IgD-negative memory B cell (primary cell): ENCODE data around the gene DSTN. TPM values are rescaled to one million over a fixed set of nuclear protein-coding genes. Genes with fewer than 3 reads are reported as not detected.

Experiments
- H3K27ac Mint-ChIP-seq, 3 donors: one replicate each; pipeline ENCODE4 v1.8.0; 2020 to 2022; ENCODE audit warnings: mild to moderate bottlenecking in 3 of 3, mixed read lengths in 3 of 3, moderate library complexity in 1 of 3
- H3K27me3 Mint-ChIP-seq: one replicate; pipeline ENCODE4 v1.8.0; 2021; ENCODE audit warnings: mixed read lengths
- H3K36me3 Mint-ChIP-seq: one replicate; pipeline ENCODE4 v1.8.0; 2020; ENCODE audit warnings: mild to moderate bottlenecking, mixed read lengths
- H3K4me1 Mint-ChIP-seq, 3 donors: one replicate each; pipeline ENCODE4 v1.8.0; 2020 to 2022; ENCODE audit warnings: mixed read lengths in 3 of 3, mild to moderate bottlenecking in 1 of 3
- H3K4me3 Mint-ChIP-seq, 4 donors: one replicate each; pipeline ENCODE4 v1.8.0; 2020 to 2022; ENCODE audit warnings: mild to moderate bottlenecking in 4 of 4, mixed read lengths in 4 of 4, moderate library complexity in 3 of 4
- H3K9me3 Mint-ChIP-seq, 3 donors: one replicate each; pipeline ENCODE4 v1.8.0; 2020 to 2021; ENCODE audit warnings: mixed read lengths in 3 of 3, mild to moderate bottlenecking in 1 of 3
- polyA plus RNA-seq: library from polyadenylated mRNA; unstranded; fragments of 300-500 nt; fragmentation: Illumina TruSeq; gene quantifications from one replicate; pipeline ENCODE4 v1.2.3, GENCODE V29; 2021

The DSTN gene
- polyA plus RNA-seq, 1 donor from 2014 or later = 32.1 TPM

GRCh38 chr20:17538517-17539170 is 31.2 kb upstream of the DSTN start:
- H3K27me3 Mint-ChIP-seq = peaks cover 18% of the 10 kb centered on the region
- peaks cover 0 to 1% (median 0%) of the 10 kb centered on the region in 3 donors for H3K4me1 Mint-ChIP-seq
- no peak overlapping the region for H3K27ac Mint-ChIP-seq
- H3K9me3 Mint-ChIP-seq = no peaks in the 10 kb centered on the region
- H3K4me3 Mint-ChIP-seq = no peak overlapping the region
- no peaks in the 10 kb centered on the region for H3K36me3 Mint-ChIP-seq

- Mint-ChIP-seq H3K9me3 (no peaks in the 10 kb centered on the region), H3K27me3 (peaks cover 18% of the 10 kb centered on the region), H3K36me3 (no peaks in the 10 kb centered on the region), H3K4me1 (peaks cover 0 to 1% (median 0%) of the 10 kb centered on the region in 3 donors), H3K27ac (no peak overlapping the region), H3K4me3 (no peak overlapping the region)
Measured at GRCh38 chr20:17541596-17541995, 28.3 kb upstream of the DSTN start.

- H3K9me3 Mint-ChIP-seq = no peaks in the 10 kb centered on the region
- H3K36me3 Mint-ChIP-seq = no peaks in the 10 kb centered on the region
- peaks cover 0 to 1% (median 0%) of the 10 kb centered on the region in 3 donors for H3K4me1 Mint-ChIP-seq
- no peak overlapping the region for H3K4me3 Mint-ChIP-seq
- H3K27me3 Mint-ChIP-seq = peaks cover 18% of the 10 kb centered on the region
- no peak overlapping the region for H3K27ac Mint-ChIP-seq
Measured at GRCh38 chr20:17541996-17542395, 27.9 kb upstream of the DSTN start.

- Mint-ChIP-seq H3K4me1 (peaks cover 0 to 1% (median 0%) of the 10 kb centered on the region in 3 donors), H3K9me3 (no peaks in the 10 kb centered on the region), H3K27me3 (peaks cover 18% of the 10 kb centered on the region), H3K36me3 (no peaks in the 10 kb centered on the region), H3K27ac (no peak overlapping the region), H3K4me3 (no peak overlapping the region)
Measured at GRCh38 chr20:17542481-17542880, 27.4 kb upstream of the DSTN start.

GRCh38 chr20:17542993-17543412 is 26.9 kb upstream of the DSTN start:
- H3K27me3 Mint-ChIP-seq = peaks cover 14% of the 10 kb centered on the region
- H3K27ac Mint-ChIP-seq = no peak overlapping the region
- H3K4me1 Mint-ChIP-seq = peaks cover 0 to 1% (median 0%) of the 10 kb centered on the region in 3 donors
- no peak overlapping the region for H3K4me3 Mint-ChIP-seq
- no peaks in the 10 kb centered on the region for H3K36me3 Mint-ChIP-seq
- H3K9me3 Mint-ChIP-seq = no peaks in the 10 kb centered on the region

DNA sequence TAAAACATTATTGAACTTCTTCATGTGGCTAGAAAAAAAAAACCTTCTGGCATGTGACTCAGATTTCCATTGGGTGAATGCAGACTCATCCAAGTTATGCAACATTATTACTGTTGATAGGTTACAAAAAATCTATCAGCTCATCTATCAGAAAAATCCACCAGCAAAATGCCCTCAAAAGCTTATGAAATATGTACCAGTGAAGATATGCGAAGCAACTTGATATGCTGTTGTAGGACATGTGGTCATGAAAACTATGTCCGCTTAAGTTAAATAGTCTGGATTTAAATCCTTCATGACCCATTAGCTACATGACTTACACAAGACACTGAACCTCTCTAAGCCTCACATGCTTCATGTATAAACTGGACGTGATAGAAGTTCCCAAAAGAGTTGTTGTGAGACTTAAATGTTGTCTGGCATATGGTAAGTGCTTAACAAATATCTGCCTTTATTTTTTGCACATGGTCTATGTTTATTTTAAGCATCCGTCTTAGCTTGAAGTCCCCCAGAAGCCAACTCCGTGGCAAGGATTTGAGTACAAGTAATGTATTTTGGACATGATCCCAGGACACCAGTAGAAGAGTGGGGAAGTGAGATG is 26.2 kb upstream of the DSTN start:
- no peaks in the 10 kb centered on the region for H3K36me3 Mint-ChIP-seq
- H3K27me3 Mint-ChIP-seq = peaks cover 14% of the 10 kb centered on the region
- H3K9me3 Mint-ChIP-seq = no peaks in the 10 kb centered on the region
- no peak overlapping the region for H3K4me3 Mint-ChIP-seq
- no peak overlapping the region for H3K27ac Mint-ChIP-seq
- H3K4me1 Mint-ChIP-seq = no peaks in the 10 kb centered on the region

DNA sequence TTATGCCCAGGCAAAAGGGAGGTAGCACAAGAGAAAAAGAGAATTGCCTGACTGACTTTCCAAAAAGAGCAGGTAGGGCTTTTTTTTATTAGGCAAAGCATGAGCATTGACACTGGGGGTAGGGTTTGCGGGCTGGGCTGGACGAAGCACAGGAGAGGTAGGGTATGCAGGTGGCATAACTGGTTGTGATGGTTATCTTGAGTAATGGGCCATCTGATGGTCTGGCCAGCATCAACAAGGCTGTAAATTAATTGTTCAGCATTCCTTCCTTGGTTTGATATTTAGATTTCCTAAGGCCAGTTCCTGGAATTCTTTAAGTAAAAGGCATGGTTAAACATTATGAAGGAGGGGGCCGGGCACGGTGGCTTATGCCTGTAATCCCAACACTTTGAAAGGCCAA is 24.7 kb upstream of the DSTN start:
- Mint-ChIP-seq H3K4me1 (no peaks in the 10 kb centered on the region), H3K36me3 (no peaks in the 10 kb centered on the region), H3K4me3 (no peak overlapping the region), H3K9me3 (no peaks in the 10 kb centered on the region), H3K27ac (no peak overlapping the region), H3K27me3 (peaks cover 12% of the 10 kb centered on the region)

DNA sequence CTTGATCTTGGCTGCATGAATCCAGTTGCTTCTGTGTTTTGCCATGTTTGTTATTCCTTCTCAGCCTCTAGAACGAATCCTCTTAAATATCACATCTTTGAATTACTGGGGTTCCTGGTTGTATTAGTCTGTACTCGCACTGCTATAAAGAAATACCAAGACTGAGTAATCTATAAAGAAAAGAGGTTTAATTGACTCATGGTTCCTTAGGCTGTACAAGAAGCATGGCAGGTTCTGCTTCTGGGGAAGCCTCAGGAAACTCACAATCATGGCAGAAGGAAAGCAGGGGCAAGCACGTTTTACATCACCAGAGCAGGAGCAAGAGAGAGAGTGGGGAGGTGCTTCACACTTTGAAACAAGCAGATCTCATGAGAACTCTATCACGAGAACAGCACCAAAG is 20.7 kb upstream of the DSTN start:
- H3K9me3 Mint-ChIP-seq = no peaks in the 10 kb centered on the region
- H3K27me3 Mint-ChIP-seq = no peaks in the 10 kb centered on the region
- no peaks in the 10 kb centered on the region for H3K36me3 Mint-ChIP-seq
- H3K4me1 Mint-ChIP-seq = no peaks in the 10 kb centered on the region
- H3K4me3 Mint-ChIP-seq = no peak overlapping the region
- no peak overlapping the region for H3K27ac Mint-ChIP-seq

- H3K27ac Mint-ChIP-seq = no peak overlapping the region
- no peaks in the 10 kb centered on the region for H3K9me3 Mint-ChIP-seq
- H3K4me1 Mint-ChIP-seq = no peaks in the 10 kb centered on the region
- H3K4me3 Mint-ChIP-seq = no peak overlapping the region
- peaks cover 5% of the 10 kb centered on the region for H3K27me3 Mint-ChIP-seq
- H3K36me3 Mint-ChIP-seq = no peaks in the 10 kb centered on the region
Measured at GRCh38 chr20:17555106-17555505, 14.8 kb upstream of the DSTN start.

DNA sequence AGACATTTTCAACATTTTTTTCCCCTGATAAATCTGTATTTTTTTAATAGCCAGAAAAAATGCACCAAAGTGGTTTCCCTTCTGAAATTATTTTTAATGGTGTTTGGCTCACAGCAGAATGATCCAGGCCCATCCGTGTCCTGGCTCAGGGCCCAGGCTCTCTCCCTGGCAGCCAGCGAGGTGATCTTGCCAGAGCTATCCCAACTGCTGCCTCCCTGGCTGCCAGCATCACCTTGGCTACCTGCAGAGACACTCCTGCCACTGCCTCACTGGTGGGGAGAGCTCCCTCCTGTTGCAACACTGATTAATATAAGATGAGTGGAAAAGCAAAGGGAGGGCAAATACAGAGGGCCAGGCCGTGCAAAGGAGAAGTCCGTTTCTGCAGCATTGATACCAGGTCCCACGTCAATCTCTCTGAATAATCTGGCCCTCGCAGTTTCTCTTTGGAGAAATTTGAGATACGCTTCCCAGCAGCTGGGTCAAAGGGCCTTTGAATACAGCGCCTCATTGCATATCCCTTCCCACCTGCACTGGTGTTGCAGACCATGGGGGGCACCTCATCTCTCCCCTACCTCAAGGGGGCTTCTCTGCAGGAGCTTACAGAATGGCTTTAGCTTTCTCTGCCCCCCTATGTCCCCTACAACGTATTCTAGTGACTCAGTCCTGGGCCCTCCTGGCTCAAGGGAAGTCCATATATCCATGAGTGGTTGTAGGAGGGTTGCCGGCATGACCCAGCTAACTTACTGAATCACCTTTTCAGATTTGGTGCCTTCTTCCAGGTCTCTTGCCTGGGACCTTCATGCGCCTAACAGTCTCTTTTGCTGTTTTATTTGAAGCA is 12.8 kb upstream of the DSTN start:
- no peak overlapping the region for H3K27ac Mint-ChIP-seq

DNA sequence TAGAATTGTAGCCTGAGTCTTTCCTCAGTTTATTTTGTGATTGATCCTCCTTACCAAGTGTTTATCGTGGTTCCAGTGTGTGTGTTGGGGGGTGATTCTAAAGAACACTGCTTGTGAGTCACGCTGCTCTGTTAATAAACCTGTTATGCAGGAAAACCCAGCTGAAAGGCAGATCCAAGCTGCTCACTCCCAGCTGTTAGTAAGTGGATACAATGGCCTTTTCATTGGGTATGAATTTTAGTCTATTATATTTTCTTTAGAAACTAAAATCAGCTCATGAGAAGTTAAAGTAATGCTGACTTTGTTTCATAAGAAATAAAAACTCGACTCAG is 12.2 kb upstream of the DSTN start:
- H3K4me1 Mint-ChIP-seq = no peaks in the 10 kb centered on the region
- no peak overlapping the region for H3K27ac Mint-ChIP-seq
- no peaks in the 10 kb centered on the region for H3K9me3 Mint-ChIP-seq
- no peaks in the 10 kb centered on the region for H3K36me3 Mint-ChIP-seq
- no peak overlapping the region for H3K4me3 Mint-ChIP-seq
- H3K27me3 Mint-ChIP-seq = peaks cover 10% of the 10 kb centered on the region

More for the DNA sequence above, 12.8 kb upstream of the DSTN start:
- H3K36me3 Mint-ChIP-seq = no peaks in the 10 kb centered on the region
- no peak overlapping the region for H3K4me3 Mint-ChIP-seq
- peaks cover 10% of the 10 kb centered on the region for H3K27me3 Mint-ChIP-seq
- H3K4me1 Mint-ChIP-seq = no peaks in the 10 kb centered on the region
- H3K9me3 Mint-ChIP-seq = no peaks in the 10 kb centered on the region

DNA sequence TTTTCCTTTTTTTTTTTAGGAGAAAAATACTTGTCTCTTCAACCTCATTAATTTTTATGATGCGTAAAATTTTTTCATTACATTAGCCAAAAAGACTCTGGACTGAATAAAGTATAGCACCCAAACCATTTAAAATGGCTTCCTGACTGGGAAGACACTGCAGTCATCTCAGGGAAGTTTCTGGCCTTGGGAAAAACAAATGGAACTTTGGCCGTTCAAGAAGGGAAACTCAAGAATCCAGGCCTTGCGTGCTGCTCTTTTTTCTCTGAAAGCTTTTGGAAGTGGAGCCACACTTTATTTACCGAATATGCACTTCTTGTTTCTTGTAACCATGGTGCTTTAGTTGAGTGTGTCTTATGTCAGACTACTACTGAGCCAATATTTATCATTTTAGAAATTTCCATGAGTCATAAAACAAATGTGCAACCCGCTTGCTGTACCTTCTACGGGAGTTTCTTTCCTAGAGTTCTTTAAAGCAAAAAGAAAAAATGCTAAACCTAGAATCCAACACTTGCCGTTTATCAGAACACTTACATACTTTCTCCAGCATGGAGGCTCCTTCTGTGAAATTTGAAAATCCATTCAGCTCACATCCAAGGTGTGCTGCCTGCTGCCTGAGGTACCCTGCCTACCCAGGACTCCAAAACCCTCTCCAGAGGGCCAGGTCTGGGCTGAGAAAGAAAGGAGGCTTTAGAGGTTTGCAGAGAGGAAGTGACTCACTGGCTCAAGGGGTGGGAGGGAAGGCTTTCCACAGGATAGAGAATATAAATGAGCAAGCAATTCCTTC is 11.5 kb upstream of the DSTN start:
- H3K36me3 Mint-ChIP-seq = no peaks in the 10 kb centered on the region
- no peak overlapping the region for H3K27ac Mint-ChIP-seq
- H3K27me3 Mint-ChIP-seq = peaks cover 10% of the 10 kb centered on the region
- no peak overlapping the region for H3K4me3 Mint-ChIP-seq
- no peaks in the 10 kb centered on the region for H3K9me3 Mint-ChIP-seq
- H3K4me1 Mint-ChIP-seq = peaks cover 0 to 1% (median 0%) of the 10 kb centered on the region in 3 donors

DNA sequence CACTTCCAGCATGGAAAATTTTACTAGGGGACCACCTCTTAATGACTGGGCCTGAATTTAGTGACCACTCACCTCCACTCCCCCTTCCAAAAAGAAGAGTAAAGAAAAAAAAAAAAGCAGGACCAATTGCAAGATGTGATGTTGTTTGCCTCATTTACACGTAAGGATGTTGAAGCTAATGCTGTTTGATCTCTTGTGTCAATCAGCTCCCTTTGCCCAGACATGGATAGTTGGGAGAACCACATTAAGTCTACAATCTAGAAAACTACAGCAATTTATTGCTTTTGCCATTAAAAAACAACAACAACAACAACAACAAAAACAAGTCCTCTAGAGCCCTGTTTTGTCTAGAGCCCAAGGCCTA is 11.0 kb upstream of the DSTN start:
- Mint-ChIP-seq H3K27me3 (peaks cover 11% of the 10 kb centered on the region), H3K4me3 (no peak overlapping the region), H3K27ac (no peak overlapping the region), H3K9me3 (no peaks in the 10 kb centered on the region), H3K4me1 (peaks cover 0 to 1% (median 0%) of the 10 kb centered on the region in 3 donors), H3K36me3 (no peaks in the 10 kb centered on the region)

DNA sequence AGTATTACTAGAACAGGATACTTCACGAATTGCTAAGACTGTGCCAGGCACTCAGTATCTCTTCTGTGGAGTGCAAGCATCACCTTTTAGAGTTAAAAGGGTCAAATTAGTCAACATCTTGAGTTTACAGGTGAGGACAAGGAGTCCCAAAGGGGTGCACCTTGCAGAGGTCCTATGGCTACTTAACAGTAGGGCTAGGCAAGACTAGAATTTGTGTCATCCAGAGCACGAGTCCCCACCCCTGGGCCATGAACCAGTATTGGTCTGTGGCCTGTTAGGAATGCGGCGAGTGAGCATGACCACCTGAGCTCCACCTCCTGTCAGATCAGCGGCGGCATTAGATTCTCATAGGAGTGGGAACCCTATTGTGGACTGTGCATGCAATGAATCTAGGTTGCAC is 10.5 kb upstream of the DSTN start:
- Mint-ChIP-seq H3K4me3 (no peak overlapping the region), H3K36me3 (no peaks in the 10 kb centered on the region), H3K4me1 (peaks cover 0 to 1% (median 0%) of the 10 kb centered on the region in 3 donors), H3K27me3 (peaks cover 11% of the 10 kb centered on the region), H3K9me3 (no peaks in the 10 kb centered on the region), H3K27ac (no peak overlapping the region)
